GM18507 (cell line): Measurements from ENCODE around the gene TMEM184B.
A peak's percentile ranks its signal among the peaks of the same experiment; 100 is the strongest.

Source experiments
- DNase-seq: peaks from one replicate; pipeline ENCODE4 v3.0.0; 2011; ENCODE audit warnings: low read depth; ENCODE audit not compliant: insufficient read length; ENCODE audit errors: extremely low spot score
- FAIRE-seq: peaks from 2 replicates; lab custom pipeline; 2011; peaks lifted over from hg19 to GRCh38; lab: Jason Lieb, UNC

TMEM184B gene

DNA sequence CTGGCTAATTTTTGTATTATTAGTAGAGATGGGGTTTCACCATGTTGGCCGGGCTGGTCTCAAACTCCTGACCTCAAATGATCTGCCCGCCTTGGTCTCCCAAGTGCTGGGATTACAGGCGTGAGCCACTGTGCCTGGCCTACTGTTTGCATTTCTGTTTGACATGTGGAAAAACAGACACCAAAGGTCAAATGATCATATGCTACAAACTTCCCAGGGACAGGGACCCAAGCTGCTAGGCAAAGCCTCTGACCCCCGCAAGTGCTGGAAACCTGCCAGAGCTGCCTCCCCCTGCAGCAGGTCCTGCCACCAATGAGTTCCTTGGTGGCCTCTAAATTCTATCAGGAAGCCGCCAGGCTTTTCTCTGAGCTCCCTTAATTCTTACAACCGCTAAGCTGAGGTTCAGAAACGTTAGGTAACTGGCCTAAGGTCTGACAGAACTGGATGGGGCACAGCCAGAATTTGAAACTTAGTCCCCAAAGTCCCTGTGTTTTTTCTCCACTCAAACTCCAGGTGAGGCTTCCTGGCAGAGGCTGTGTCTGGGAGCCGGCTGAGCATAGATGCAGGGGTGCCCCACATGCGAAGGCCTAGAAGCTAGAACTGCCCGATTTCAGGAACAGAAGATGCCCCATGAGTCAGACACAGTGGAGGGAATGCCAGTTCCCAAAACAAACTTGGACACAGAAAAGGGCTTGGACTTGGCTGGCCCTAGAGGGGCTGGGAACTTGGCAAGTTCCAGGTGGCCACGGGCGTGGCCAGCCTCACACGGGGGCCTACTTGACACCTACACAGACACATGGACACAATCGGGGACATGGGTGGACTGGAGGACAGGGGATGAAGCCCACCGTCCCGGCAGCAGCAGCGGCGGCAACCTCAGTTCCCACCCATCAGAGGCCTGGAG, 37.1 kb upstream of the TMEM184B start:
- DNase-seq (no peak), FAIRE-seq (no peak)

DNA sequence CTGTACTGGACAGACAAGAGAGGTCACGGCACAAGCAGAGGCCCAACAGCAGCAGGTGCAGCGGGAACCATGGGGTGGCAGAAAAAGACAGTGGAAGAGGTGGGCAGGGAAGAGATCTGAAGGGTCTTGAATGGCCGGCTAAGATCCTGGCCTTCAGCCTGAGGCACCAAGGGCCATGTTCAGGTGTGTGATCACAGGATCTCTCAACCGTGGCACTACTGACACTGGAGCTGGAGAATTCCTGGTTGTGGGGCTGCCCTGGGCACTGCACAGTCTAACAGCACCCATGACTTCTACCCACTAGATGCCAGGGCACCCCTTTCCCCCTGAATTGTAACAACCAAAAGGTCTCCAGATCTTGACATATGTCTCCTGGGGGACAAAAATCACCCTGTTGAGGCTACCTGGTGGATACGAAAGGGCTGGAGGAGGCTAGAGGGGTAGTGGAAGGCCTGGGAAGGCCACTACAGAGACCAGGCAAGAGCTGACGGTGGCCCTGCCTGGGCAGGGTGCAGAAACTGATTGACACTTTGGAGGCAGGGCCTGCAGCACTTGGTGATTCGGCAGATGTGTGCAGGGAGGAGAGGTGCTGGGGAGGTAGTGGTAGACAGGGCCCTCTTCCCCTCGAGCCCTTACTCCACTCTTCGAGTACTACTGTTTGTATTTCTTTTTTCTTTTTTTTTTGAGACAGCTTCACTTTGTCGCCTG, 36.1 kb upstream of the TMEM184B start:
- FAIRE-seq, result no peak

GRCh38 chr22:38305471-38306448, 33.0 kb upstream of the TMEM184B start:
- FAIRE-seq (peak; percentile 96), DNase-seq (peak; percentile 48)

More for the DNA sequence above, 36.1 kb upstream of the TMEM184B start:
- DNase-seq, result no peak

- no peak for DNase-seq
- no peak for FAIRE-seq
Observed at GRCh38 chr22:38304526-38304925, 31.7 kb upstream of the TMEM184B start.

GRCh38 chr22:38303974-38304373, 31.2 kb upstream of the TMEM184B start:
- no peak for FAIRE-seq

DNA sequence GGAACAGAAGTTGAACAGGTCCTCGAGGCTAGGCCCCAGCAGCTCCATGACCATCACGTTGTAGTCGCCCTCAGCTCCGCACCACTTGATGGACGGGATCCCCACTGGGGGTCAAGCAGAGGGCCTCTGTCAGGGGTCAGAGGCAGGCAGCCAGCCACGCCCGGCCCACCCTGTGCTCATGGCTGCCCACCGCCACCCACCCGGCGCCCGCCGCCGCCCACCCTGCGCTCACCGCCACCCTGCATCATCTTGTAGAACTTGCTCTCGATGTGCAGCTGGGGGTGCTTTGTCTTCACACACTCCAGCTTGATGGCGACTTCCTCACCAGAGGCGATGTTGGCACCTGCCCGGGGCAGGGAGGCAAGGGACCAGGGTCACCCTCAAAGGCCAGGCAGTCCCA, 30.1 kb upstream of the TMEM184B start:
- no peak for FAIRE-seq
- DNase-seq, result no peak

More at GRCh38 chr22:38303974-38304373, 31.2 kb upstream of the TMEM184B start:
- no peak for DNase-seq

DNA sequence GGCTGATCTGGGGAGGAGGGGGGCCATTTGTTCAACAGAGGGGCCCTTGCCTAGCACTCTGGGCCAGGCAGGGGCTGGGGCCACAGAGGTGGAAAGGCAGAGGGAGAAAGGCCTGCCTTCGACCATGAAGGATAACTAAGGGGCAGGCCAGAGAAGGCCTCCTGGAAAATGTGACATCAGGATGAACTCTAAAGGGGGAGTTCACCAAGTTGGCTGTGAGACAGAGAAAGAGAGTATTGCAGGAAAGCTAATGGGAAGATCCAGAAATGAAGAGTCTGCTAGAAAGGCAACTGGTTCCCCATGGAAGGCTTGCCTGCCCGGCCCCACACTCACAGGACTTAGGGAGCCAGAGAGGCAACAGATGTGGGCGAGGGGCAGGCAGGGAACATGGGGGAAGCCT, 28.1 kb upstream of the TMEM184B start:
- no peak for FAIRE-seq
- no peak for DNase-seq

GRCh38 chr22:38300197-38300945, 27.6 kb upstream of the TMEM184B start:
- FAIRE-seq, result no peak

GRCh38 chr22:38299770-38300102, 26.9 kb upstream of the TMEM184B start:
- FAIRE-seq (no peak), DNase-seq (no peak)

More at GRCh38 chr22:38300197-38300945, 27.6 kb upstream of the TMEM184B start:
- no peak for DNase-seq

GRCh38 chr22:38298312-38299005, 25.6 kb upstream of the TMEM184B start:
- FAIRE-seq (no peak), DNase-seq (no peak)

- no peak for DNase-seq
- no peak for FAIRE-seq
Observed at GRCh38 chr22:38296372-38296771, 23.6 kb upstream of the TMEM184B start.

- no peak for DNase-seq
- no peak for FAIRE-seq
Observed at GRCh38 chr22:38295863-38296262, 23.1 kb upstream of the TMEM184B start.

DNA sequence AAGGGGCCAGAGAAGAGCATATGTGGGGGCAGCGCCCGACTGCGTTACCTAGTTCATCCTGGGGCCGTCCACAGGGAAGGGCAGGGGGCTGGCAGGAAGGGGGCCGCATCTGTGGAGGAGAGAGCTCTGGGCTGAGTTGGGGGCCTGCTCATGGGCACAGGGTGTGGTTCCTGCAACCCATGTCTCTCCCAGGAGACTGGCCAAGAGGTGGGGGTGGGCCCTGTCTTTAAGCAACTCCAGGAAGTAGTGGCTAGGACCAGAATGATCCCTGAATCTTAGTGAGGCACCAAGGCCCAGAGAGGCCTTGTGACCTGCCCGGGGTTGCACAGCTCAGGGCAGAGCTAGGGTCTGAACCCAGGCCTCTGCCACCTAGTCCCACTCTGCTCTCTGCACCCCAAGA, 22.5 kb upstream of the TMEM184B start:
- FAIRE-seq, result no peak

DNA sequence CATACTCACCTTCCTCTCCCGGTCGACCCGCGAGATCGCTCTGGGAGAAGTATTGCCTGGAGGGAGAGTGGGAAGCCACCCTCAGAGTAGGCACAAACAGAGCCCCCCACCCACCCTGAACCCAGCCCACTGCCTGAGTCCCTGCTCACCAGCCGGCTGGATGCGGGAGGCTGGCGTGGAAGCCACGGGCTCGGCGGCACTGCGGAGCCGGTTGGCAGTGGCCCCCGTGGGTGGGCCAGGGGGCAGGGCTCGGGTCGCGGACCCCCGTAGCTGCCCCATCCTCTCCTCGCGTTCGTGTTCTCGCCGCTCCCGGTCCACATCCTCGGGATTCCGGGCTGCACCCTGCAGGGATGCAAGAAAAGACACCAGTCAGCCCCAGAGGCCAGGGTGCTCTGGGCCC, 21.4 kb upstream of the TMEM184B start:
- DNase-seq (no peak), FAIRE-seq (no peak)

More for the DNA sequence above, 22.5 kb upstream of the TMEM184B start:
- DNase-seq, result no peak

DNA sequence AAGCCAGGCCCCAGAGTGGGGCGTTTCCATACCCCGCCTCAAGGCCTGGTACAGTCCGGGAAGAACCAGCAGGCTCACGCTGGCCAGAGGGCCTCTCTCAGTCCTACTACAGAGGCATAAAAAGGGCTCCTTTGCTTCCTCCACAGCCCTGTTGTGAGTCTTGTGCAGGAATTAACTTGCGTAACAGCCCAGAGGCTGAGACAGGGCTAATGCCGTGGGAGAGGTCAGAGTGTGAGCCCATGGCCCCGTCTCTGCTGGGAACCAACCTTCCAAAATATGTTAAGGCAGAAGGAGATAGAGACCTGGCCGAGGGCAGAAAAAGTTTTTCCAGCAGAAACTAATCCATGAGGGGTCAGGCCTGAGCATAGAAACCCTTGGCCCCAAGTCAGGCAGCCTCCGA, 19.9 kb upstream of the TMEM184B start:
- DNase-seq (no peak), FAIRE-seq (no peak)

GRCh38 chr22:38291201-38291777, 18.5 kb upstream of the TMEM184B start:
- no peak for FAIRE-seq
- no peak for DNase-seq

DNA sequence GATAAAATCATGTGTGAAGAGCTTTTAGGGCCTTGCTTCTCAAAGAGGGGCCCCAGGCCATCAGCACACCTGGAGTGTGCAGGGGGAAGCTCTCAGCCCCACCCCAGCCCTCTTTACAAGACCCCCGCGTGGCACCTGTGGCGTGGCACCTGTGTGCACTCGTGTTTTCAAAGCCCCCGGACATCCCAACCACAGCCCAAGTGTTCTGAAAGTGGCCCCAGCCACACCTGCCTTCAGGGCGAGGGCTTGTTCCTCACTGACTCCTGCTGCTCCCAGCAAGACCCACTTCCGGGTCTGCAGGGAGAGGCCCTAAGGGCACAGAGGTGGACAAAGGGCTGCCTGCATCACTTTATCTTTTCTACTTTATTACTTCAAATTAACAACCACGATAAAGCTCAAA, 17.5 kb upstream of the TMEM184B start:
- DNase-seq, result no peak
- no peak for FAIRE-seq

- no peak for FAIRE-seq
- no peak for DNase-seq
Observed at GRCh38 chr22:38289583-38290082, 16.8 kb upstream of the TMEM184B start.
